HEK293 (cell line): ENCODE measurements around the gene CBX8.

Source experiments
- CTCF ChIA-PET: fragments of 350-600 bp; formaldehyde crosslinking; extraction: SDS; loops from one replicate; lab custom pipeline; 2021; ENCODE audit warnings: antibody characterized with exemption; lab: Yijun Ruan, JAX
- POLR2A ChIA-PET: fragments of 300-600 bp; formaldehyde crosslinking; extraction: SDS; loops from one replicate; lab custom pipeline; 2020; ENCODE audit warnings: antibody characterized with exemption, inconsistent platforms; lab: Yijun Ruan, JAX
- H3K27ac ChIP-seq: fragments of 200-500 bp; sonication (Bioruptor generic); 2 replicates; pipeline ENCODE4 v1.5.1; 2014; ENCODE audit warnings: low read depth, low read length, control low read depth, inconsistent platforms; ENCODE audit errors: extremely low read depth
- H3K36me3 ChIP-seq, 2 experiments: fragments of 200-500 bp in 1 of 2; sonication (Bioruptor generic) in 1 of 2; 1 replicate in 1 of 2; 2 replicates in 1 of 2; pipeline ENCODE4 v1.5.1; 2014 to 2017; ENCODE audit warnings: inconsistent platforms in 2 of 2, low read length in 2 of 2; ENCODE audit not compliant: control insufficient read depth in 2 of 2, insufficient read depth in 1 of 2
- H3K4me1 ChIP-seq: fragments of 200-500 bp; sonication (Bioruptor generic); 2 replicates; pipeline ENCODE4 v1.5.1; 2014; ENCODE audit warnings: mild to moderate bottlenecking, low read length, inconsistent platforms; ENCODE audit not compliant: control insufficient read depth, insufficient read depth
- H3K4me3 ChIP-seq: 2 replicates; pipeline ENCODE4 v1.5.1; 2011; ENCODE audit warnings: low read depth, mild to moderate bottlenecking, control low read depth, low read length, moderate library complexity
- H3K9me3 ChIP-seq: fragments of 200-500 bp; sonication (Bioruptor generic); 2 replicates; pipeline ENCODE4 v1.5.1; 2014; ENCODE audit warnings: low read depth, low read length, inconsistent platforms; ENCODE audit not compliant: control insufficient read depth, insufficient read depth
- ELK4 ChIP-seq: IDR thresholded peaks from 2 replicates; pipeline ENCODE4 v1.6.1; 2011; ENCODE audit warnings: mild to moderate bottlenecking, low read depth, low read length, borderline replicate concordance
- HOXC10 ChIP-seq: sonication (generic); formaldehyde crosslinking; IDR thresholded peaks from 2 replicates; pipeline ENCODE4 v1.8.1; 2023; ENCODE audit warnings: mild to moderate bottlenecking, missing genetic modification reagents
- TCF7L2 ChIP-seq: IDR thresholded peaks from 2 replicates; pipeline ENCODE4 v1.6.1; 2011; ENCODE audit warnings: low read depth, mild to moderate bottlenecking, inconsistent platforms, low read length, moderate library complexity, borderline replicate concordance
- ZBTB17 ChIP-seq: fragments of 450-650 bp; formaldehyde crosslinking; IDR thresholded peaks from 2 replicates; pipeline ENCODE4 v1.5.1; 2016; ENCODE audit warnings: missing biosample characterization, missing genetic modification characterization
- ZBTB20 ChIP-seq: fragments of 450-650 bp; formaldehyde crosslinking; IDR thresholded peaks from 2 replicates; pipeline ENCODE4 v1.5.1; 2016; ENCODE audit warnings: missing biosample characterization, missing genetic modification characterization
- ZBTB44 ChIP-seq: fragments of 450-650 bp; IDR thresholded peaks from 2 replicates; pipeline ENCODE4 v1.5.1; 2018; ENCODE audit warnings: missing biosample characterization, mild to moderate bottlenecking, missing genetic modification characterization
- ZBTB8A ChIP-seq: fragments of 450-650 bp; formaldehyde crosslinking; IDR thresholded peaks from 2 replicates; pipeline ENCODE4 v1.5.1; 2016; ENCODE audit warnings: missing biosample characterization, missing genetic modification characterization
- ZNF10 ChIP-seq: fragments of 450-650 bp; formaldehyde crosslinking; IDR thresholded peaks from 2 replicates; pipeline ENCODE4 v1.5.1; 2017; ENCODE audit warnings: missing biosample characterization, missing genetic modification characterization
- ZNF133 ChIP-seq: fragments of 450-650 bp; formaldehyde crosslinking; IDR thresholded peaks from 2 replicates; pipeline ENCODE4 v1.5.1; 2016; ENCODE audit warnings: missing biosample characterization, missing genetic modification characterization
- ZNF394 ChIP-seq: fragments of 450-650 bp; formaldehyde crosslinking; IDR thresholded peaks from 2 replicates; pipeline ENCODE4 v1.5.1; 2016; ENCODE audit warnings: missing biosample characterization, missing genetic modification characterization, mild to moderate bottlenecking, moderate library complexity, borderline replicate concordance
- TF ChIP-seq, protein P1 (sequence below): fragments of 450-650 bp; formaldehyde crosslinking; conservative IDR thresholded peaks from 2 replicates; pipeline ENCODE4 v1.5.1; 2016; ENCODE audit warnings: low read depth, missing biosample characterization, missing genetic modification characterization

Gene CBX8

GRCh38 chr17:79798299-79799173 lies 1.7 kb upstream of the CBX8 start (continued):
- TF ChIP-seq, protein P1, sequence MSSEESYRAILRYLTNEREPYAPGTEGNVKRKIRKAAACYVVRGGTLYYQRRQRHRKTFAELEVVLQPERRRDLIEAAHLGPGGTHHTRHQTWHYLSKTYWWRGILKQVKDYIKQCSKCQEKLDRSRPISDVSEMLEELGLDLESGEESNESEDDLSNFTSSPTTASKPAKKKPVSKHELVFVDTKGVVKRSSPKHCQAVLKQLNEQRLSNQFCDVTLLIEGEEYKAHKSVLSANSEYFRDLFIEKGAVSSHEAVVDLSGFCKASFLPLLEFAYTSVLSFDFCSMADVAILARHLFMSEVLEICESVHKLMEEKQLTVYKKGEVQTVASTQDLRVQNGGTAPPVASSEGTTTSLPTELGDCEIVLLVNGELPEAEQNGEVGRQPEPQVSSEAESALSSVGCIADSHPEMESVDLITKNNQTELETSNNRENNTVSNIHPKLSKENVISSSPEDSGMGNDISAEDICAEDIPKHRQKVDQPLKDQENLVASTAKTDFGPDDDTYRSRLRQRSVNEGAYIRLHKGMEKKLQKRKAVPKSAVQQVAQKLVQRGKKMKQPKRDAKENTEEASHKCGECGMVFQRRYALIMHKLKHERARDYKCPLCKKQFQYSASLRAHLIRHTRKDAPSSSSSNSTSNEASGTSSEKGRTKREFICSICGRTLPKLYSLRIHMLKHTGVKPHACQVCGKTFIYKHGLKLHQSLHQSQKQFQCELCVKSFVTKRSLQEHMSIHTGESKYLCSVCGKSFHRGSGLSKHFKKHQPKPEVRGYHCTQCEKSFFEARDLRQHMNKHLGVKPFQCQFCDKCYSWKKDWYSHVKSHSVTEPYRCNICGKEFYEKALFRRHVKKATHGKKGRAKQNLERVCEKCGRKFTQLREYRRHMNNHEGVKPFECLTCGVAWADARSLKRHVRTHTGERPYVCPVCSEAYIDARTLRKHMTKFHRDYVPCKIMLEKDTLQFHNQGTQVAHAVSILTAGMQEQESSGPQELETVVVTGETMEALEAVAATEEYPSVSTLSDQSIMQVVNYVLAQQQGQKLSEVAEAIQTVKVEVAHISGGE: no peak
- TF ChIP-seq ZBTB17 (tag by site-specific recombination) (0 out of 2 replicates have a peak, but pooled peaks have one; percentile 20), TCF7L2 (no peak)

DNA sequence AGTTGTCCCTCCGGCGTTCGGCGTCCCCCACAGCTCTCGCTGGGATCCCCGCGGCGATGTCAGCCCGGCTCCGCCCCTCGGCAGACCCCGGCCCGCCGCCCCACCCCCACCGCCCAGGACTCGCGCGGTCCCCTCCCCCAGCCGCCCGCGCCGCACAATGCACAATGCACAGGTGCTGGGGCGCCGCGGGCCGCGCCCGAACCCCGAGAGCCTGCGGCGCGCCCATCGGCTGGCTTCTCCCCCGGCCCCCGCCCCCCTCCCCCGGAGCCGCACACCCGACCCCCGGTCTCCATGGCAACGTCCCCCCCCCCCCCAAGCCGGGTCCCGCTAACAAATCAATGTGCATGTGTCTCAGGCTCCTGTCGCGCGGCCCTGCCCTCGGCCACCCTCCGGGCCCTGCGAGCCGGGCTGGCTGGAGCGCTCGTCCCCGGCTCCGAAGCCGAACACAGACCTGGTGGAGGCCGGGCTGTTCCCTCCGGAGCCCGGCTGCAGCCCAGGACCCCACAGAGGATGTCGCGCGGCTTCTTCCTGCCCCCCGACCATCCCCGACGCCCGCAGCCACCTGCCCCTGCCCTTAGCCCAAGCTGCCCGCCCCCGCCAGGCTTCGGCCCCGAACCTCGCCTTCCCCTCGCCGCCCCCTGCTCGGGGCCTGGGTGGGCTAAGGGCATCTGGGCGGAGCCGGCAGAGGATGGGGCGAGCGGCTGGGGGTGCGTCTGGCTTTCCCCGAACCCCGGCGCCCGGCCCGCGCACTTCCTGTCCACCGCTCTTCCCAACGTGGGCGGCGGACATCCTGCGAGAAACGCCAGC lies 818 bp upstream of the CBX8 start:
- ChIA-PET POLR2A (interaction anchor here (0.6 to 3.7 kb wide), 24 partner anchors 9 to 304 kb away, joined by 3 to 61 read pairs (median 6); partner anchors contain the start of genes CBX2, CBX4 and GAA), CTCF (interaction anchor here (0.5 to 1.0 kb wide), 8 partner anchors 8 to 166 kb away, joined by 3 to 4 read pairs (median 3); no protein-coding TSS in a partner anchor)
- Histone ChIP-seq H3K4me1 (peaks cover 30% of the 10 kb centered on the region), H3K9me3 (no peaks in the 10 kb centered on the region), H3K27ac (peak overlapping the region; percentile 88; the same call in 1 of the 2 replicates), H3K36me3 (peaks cover 0 to 15% of the 10 kb centered on the region in 2 experiments; a peak in 1 of 3 replicates), H3K4me3 (peak overlapping the region; percentile 64)
- TF ChIP-seq ELK4: no peak
- peak; percentile 10; the same call in 1 of the 2 replicates for TF ChIP-seq ZBTB8A (tag by site-specific recombination)
- TF ChIP-seq ZNF133 (tag by site-specific recombination): no peak
- TF ChIP-seq ZBTB20 (tag by site-specific recombination): peak; percentile 39; the same call in 1 of the 2 replicates
- 0 out of 2 replicates have a peak, but pooled peaks have one; percentile 21 for TF ChIP-seq ZNF10 (tag by site-specific recombination)
- TF ChIP-seq ZNF394 (tag by site-specific recombination): no peak

DNA sequence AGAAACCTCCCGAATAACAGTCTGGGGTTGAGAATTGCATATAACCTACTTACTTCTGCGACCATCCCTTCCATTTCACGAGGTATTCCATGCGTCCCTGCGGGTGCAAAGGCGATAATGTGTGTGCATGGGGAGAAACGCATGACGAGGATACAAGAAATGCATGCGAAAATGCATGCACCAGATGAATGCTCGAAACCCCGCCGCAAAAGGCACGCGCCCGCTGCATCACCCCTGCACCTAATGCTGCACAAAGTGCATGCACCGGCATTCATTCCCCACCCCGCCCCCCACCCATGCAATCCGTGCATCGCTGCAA lies 474 bp downstream of the CBX8 start:
- TF ChIP-seq ZBTB44 (tag by site-specific recombination) (peak; percentile 100), HOXC10 (CRISPR knock-in tag) (no peak)
- no peaks in the 10 kb centered on the region for H3K9me3 ChIP-seq
- POLR2A ChIA-PET: interaction anchor here (0.6 to 3.7 kb wide), 20 partner anchors 10 to 1511 kb away, joined by 3 to 61 read pairs (median 7); partner anchors contain the start of genes CBX2, CBX4 and GAA
- peak overlapping the region; percentile 95 for H3K4me3 ChIP-seq
- H3K4me1 ChIP-seq: peaks cover 27% of the 10 kb centered on the region
- H3K27ac ChIP-seq: peak overlapping the region; percentile 88
- peaks cover 0 to 15% of the 10 kb centered on the region in 2 experiments; a peak in 1 of 3 replicates for H3K36me3 ChIP-seq
- CTCF ChIA-PET: interaction anchor here (0.6 to 1.1 kb wide), 8 partner anchors 12 to 73 kb away, joined by 3 to 5 read pairs (median 4); partner anchors contain the start of gene CBX4
